ENCODE measurements around the gene CSMD2. TPM values are rescaled to one million over a fixed set of nuclear protein-coding genes. Genes with fewer than 3 reads are reported as not detected.

Gene CSMD2
- total RNA-seq, 1 experiment from 2014 or later, result not detected

GRCh38 chr1:34126486-34126885, 38.5 kb downstream of the CSMD2 start:
- TF ChIP-seq CTCF (conservative IDR thresholded peaks at IDR 0.05), result no peak
- no peak for TF ChIP-seq EZH2 (IDR thresholded peaks at IDR 0.05; ENCODE audit: low read depth)
- no peak overlapping the region for H3K4me3 ChIP-seq
- no peaks in the 10 kb centered on the region for H4K20me1 ChIP-seq (ENCODE audit: insufficient read depth)
- H3F3A ChIP-seq (ENCODE audit: insufficient read depth, low read depth), result no peaks in the 10 kb centered on the region
- intact Hi-C loops (cut with micrococcal nuclease; ENCODE audit: unreplicated experiment), result no loop called here
- H3K79me2 ChIP-seq (ENCODE audit: low read depth), result no peaks in the 10 kb centered on the region
- CTCF ChIA-PET, result no interaction called here
- POLR2A ChIA-PET (ENCODE audit: unreplicated experiment), result no interaction called here
- no peak overlapping the region for H3K4me2 ChIP-seq
- no peak overlapping the region for H2AFZ ChIP-seq
- no peak for DNase-seq
- H3K36me3 ChIP-seq (ENCODE audit: low read depth), result no peaks in the 10 kb centered on the region
- no TSS peak for BruUV-seq (replicated peaks)
- H3K9me3 ChIP-seq (ENCODE audit: insufficient read depth, low read depth), result no peaks in the 10 kb centered on the region
- no peaks in the 10 kb centered on the region for H3K4me1 ChIP-seq (replicated peaks; ENCODE audit: insufficient read depth)
- H3K27me3 ChIP-seq (ENCODE audit: insufficient read depth, low read depth), result peaks cover 14% of the 10 kb centered on the region; the same call in 1 of the 2 replicates
- H3K9me2 ChIP-seq (ENCODE audit: insufficient read depth), result no peaks in the 10 kb centered on the region
- no peak overlapping the region for H3K27ac ChIP-seq

DNA sequence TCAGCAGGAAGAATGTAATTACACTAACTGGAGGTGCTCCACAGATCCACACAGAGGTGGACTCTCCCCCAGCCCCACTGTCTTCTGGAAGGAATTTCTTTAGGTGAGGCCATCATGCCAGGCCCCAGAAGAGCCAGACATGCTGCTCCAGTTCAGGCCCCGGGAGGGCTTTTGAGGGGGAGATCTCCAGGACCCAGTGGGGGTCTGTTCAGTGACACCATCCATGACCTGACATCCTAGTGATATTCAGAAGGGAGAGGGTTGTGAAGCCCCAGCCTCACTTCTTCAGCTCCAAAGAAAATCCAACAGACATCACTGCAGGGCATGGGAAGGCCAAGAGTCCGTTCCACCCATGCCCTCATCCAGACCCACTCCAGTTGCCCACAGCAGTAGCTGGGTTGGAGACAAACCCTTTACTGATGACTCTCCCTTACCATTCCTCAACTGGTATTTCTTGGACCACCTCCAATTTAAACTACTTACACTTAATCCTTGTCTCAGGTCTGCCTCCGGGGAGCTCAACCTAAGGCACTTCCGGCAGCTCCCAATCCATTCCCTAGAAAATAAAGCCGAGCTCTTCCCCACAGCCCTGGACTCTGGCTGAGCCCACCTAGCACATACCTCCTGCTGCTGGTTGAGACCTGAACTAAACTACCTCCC, 39.2 kb downstream of the CSMD2 start:
- TF ChIP-seq CTCF (conservative IDR thresholded peaks at IDR 0.05) (no peak), EZH2 (IDR thresholded peaks at IDR 0.05; ENCODE audit: low read depth) (no peak)
- H3F3A ChIP-seq (ENCODE audit: insufficient read depth, low read depth), result no peaks in the 10 kb centered on the region
- peaks cover 14% of the 10 kb centered on the region; the same call in 1 of the 2 replicates for H3K27me3 ChIP-seq (ENCODE audit: insufficient read depth, low read depth)
- intact Hi-C loops (cut with micrococcal nuclease; ENCODE audit: unreplicated experiment), result no loop called here
- no peaks in the 10 kb centered on the region for H3K79me2 ChIP-seq (ENCODE audit: low read depth)
- no TSS peak for BruUV-seq (replicated peaks)
- H2AFZ ChIP-seq, result no peak overlapping the region
- H3K4me2 ChIP-seq, result no peak overlapping the region
- H3K9me3 ChIP-seq (ENCODE audit: insufficient read depth, low read depth), result no peaks in the 10 kb centered on the region
- H3K9me2 ChIP-seq (ENCODE audit: insufficient read depth), result no peaks in the 10 kb centered on the region
- no peaks in the 10 kb centered on the region for H3K36me3 ChIP-seq (ENCODE audit: low read depth)
- no peaks in the 10 kb centered on the region for H4K20me1 ChIP-seq (ENCODE audit: insufficient read depth)
- no peak overlapping the region for H3K27ac ChIP-seq
- ChIA-PET CTCF (no interaction called here), POLR2A (ENCODE audit: unreplicated experiment) (no interaction called here)
- no peaks in the 10 kb centered on the region for H3K4me1 ChIP-seq (replicated peaks; ENCODE audit: insufficient read depth)
- H3K4me3 ChIP-seq, result no peak overlapping the region
- no peak for DNase-seq

DNA sequence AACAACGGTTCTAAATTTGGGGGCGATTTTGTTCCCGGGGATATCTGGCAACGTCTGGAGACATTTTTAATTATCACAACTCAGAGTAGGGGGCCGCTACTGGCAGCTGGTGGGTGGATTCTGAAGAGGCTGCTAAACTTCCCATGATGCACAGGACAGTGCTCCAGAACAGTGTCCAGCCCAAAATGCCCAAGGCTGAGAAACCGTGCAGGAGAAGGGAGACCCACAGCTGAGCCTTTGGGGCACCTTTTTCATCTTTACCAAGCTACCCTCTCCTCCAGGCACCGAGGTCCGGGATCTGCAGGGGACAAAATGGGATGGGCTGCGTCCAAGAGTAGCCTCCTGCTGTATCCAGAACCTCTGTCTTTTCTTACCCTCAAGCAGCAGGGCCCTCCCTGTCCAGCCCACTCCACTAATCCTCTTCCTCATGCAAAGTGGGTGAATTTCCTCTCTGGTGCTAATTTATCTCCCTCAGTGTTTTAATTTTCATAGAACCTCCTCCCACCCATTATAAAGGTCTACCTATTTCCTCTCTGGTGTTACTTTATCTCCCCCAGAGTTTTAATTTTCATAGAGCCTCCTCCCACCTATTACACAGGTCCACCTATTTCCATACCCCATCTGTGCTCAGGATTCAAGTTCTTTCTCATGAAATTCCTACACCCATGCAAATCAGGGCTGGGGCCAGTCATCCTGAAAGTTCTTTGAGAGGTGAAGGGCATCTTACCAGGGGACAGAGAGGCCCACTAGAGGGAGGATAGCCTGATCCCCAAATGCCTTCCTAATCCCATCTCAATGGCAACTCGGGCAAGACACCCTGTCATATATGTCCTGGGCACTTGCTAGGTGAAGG, 42.7 kb downstream of the CSMD2 start:
- H3K27me3 ChIP-seq (ENCODE audit: insufficient read depth, low read depth), result peaks cover 12% of the 10 kb centered on the region; the same call in 1 of the 2 replicates
- no peak overlapping the region for H3K27ac ChIP-seq
- TF ChIP-seq EZH2 (IDR thresholded peaks at IDR 0.05; ENCODE audit: low read depth) (no peak), CTCF (conservative IDR thresholded peaks at IDR 0.05) (no peak)
- POLR2A ChIA-PET (ENCODE audit: unreplicated experiment), result no interaction called here
- no peaks in the 10 kb centered on the region for H4K20me1 ChIP-seq (ENCODE audit: insufficient read depth)
- H3K79me2 ChIP-seq (ENCODE audit: low read depth), result no peaks in the 10 kb centered on the region
- H3K9me3 ChIP-seq (ENCODE audit: insufficient read depth, low read depth), result no peaks in the 10 kb centered on the region
- no peaks in the 10 kb centered on the region for H3K4me1 ChIP-seq (replicated peaks; ENCODE audit: insufficient read depth)
- no peak overlapping the region for H3K4me2 ChIP-seq
- BruUV-seq (replicated peaks), result no TSS peak
- H3K4me3 ChIP-seq, result no peak overlapping the region
- no peak for DNase-seq
- intact Hi-C loops (cut with micrococcal nuclease; ENCODE audit: unreplicated experiment), result no loop called here
- H3K36me3 ChIP-seq (ENCODE audit: low read depth), result no peaks in the 10 kb centered on the region
- CTCF ChIA-PET, result no interaction called here
- no peaks in the 10 kb centered on the region for H3F3A ChIP-seq (ENCODE audit: insufficient read depth, low read depth)
- H2AFZ ChIP-seq, result no peak overlapping the region
- H3K9me2 ChIP-seq (ENCODE audit: insufficient read depth), result no peaks in the 10 kb centered on the region

All from PC-9 (cell line).